HG02588 (cell line): ENCODE results near the gene ANO3.

Experiments
- ATAC-seq: cut with Tn5 transposase; IDR thresholded peaks from one replicate; pipeline ENCODE4 v1.9.1; 2021; ENCODE audit warnings: mild to moderate bottlenecking, moderate library complexity; ENCODE audit not compliant: unreplicated experiment

Gene ANO3

DNA sequence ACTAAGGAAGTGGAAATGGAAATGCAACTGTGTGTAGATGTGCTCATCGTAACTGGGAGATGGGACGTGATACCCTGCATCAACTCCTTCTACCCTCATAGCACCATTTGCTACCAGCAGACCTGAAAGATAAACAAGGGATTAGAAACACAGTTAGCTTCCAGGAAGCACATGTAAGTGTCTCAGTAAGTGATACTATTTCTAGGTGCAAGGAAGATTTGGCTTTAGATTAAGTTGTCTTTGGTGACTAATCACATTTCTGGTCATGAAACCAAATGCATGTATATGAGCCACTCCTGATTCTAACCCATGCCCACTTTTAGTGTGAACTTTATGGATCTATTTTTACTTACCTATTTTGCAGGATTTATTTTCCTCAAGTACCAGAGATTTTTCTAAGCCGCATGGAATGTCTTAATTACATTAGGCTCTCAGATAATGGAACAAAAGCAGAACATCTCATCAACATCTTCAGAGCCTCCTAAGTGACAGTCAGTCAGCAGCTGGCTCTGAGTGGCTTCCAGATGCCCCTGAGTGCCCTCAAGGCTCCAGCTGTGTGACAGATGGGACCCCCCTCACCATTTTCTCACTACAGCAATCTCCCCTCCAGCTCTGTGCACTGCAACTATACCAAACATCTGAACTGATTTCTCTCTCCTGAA is 368.8 kb downstream of the ANO3 start:
- no peak for ATAC-seq

DNA sequence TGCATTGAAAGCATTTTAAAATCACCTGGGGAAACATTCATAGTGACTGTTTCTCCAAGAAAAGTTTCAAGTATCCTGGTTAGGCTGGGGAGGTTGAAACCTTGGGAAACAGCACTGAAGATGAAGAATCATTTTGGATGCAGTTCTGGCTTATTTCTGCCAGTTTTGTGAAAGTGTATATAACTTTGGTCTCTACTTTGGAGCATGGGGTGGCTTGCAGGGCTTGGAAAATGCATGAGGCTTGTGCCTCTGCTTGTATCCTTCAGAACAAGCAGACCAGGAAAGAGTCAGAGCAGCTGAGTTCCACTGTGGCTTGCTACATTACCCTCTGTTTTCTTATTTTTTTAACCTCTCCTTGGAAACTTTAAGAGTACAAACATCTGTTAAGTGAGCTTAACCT is 370.5 kb downstream of the ANO3 start:
- no peak for ATAC-seq

DNA sequence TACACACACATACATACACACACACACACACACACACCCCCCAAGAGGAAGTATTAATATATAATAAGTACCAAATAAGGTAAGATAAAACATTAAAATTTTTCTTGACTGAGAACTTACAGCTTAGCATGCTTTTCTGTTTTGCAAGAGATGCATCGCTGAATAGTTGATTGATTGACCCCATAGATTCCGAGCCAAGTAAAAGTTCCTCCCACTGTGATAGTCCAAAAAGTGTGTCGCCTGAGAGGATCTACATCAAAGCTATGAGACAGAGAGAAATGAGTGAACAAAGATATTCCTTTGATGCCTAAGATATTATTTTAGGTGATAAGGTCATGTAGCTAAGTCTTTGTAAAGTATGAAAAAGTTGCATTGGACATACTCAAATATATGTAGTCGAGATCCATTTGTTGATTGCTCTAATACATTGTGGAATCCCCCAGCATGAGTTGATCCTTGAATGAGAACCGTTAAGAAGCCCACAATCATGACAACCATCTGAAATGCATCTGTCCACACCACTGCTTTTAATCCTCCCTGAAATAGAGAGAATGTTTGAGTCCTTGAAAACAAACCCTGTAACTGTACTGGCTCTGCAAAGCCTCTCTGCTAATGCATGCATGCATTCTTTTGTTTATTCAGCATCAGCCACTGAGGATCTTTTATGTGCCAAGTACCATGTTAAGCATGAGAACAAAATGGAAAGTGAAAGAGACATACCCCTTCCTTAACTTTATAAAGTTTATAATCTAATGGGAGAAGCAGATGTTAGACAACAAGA is 371.7 kb downstream of the ANO3 start:
- ATAC-seq, result no peak

DNA sequence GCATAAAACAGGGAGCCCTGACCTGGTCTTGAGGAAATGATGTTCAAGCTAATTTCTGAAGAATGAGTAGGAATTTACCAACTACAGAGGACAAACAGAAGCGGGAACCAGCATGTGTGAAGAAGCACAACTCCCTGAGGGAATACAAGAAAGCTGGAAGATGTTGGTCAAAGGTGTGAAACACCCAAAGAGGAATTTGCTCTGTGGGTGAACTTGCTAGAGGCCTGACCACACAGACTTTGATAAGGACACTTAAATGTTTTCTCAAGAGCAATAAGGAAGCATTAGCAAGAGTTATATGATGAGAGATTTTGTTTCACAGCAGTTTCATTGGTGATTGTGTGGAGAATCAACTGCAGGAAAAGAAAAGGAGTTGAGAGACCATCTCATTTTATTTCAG is 372.3 kb downstream of the ANO3 start:
- ATAC-seq, result no peak

DNA sequence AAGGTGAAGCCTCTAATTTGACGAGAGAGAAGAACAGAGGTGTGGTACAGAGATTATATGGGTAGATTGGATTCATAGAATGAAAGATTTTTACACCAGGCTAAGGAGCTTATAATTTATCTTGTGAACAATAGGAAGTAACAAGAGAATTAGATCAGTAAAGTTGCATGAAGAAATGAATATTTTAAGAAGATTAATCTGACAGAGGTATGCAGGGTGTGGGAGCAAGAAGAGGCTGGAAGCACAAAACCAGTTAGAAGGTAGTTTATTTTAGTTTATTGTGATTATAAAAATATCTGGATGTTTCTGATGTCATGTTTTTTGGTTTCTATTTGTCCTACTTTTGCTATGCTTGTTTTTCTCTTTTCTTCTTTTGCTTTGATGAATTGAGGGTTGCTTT is 374.3 kb downstream of the ANO3 start:
- ATAC-seq, result no peak

DNA sequence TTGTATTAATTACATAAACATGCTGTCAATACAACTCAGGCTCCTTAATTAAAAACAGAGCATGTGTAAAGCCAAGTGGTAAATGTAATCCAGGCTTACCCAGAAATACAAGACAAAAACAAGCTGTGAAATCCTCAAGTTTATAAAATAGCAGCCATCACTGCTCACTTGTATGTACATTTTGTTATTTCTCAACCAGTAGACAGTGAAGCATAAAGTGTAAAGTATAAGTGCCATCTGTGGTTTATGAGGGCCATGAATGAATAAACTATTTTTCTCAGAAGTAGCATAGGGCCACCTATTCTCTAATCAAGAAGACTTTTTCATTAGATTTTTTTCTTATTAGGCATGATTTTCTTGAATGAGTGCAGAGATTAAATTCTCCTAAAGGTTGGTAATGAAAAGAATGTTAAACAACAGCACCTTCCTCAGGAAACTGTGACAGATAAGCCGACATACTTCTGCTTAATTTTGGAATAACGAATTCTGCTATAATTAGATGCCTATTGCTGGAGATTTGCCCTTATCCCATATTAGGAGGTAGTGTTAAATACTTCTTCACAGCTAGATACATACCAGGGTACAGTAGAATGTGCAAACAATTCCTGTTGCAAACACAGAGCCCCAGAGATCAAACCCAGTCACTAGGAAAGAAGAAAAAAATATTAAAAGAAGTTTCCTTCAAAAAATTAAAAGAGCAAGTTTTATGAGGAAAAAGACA is 377.0 kb downstream of the ANO3 start:
- ATAC-seq, result no peak

DNA sequence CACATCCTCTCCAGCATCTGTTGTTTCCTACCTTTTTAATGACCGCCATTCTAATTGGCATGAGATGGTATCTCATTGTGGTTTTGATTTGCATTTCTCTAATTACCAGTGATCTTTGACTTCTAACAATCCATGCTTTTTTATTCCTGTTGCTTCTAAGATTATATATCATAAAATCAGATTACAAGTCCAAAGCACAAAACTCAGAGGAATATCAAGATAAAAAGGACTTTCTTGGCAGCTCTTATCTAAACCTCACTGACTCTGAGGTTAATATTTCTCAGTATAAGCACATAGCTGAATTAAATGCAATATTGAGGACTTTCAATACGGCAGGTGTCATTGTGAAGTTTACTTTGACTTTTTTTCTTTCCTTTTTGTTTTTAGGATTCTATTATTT is 378.6 kb downstream of the ANO3 start:
- ATAC-seq, result no peak

DNA sequence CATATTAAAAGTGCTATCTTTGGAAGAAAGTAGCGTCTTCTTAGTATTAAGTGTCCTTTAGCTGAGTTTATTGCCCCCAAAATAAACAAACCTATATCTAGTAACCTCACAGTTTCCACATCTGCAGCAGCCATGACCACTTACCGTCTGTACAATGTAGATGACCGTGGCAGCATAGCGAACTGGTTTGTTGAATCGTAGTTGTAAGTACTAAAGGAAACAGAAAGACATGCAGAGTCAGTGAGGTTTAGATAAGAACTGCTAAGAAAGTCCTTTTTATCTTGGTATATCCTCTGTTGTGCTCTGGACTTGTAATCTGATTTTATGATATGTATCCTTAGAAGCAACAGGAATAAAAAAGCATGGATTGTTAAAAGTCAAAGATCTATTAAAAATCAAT is 380.6 kb downstream of the ANO3 start:
- ATAC-seq, result no peak
